GM12878 (cell line): ENCODE results near the gene GORASP1. TPM values are rescaled to one million over a fixed set of nuclear protein-coding genes. Genes with fewer than 3 reads are reported as not detected.

Experiments used
- BMI1 ChIP-seq: fragments of 450-650 bp; IDR thresholded peaks from 2 replicates; pipeline ENCODE4 v1.6.1; 2016; ENCODE audit warnings: mild to moderate bottlenecking, moderate library complexity, borderline replicate concordance
- CEBPB ChIP-seq, 2 experiments: fragments of 150-350 bp in 1 of 2; IDR thresholded peaks; 2 replicates each; pipeline ENCODE4 v1.6.1; 2012 to 2014; ENCODE audit warnings: low read depth in 2 of 2, low read length in 2 of 2, borderline replicate concordance in 1 of 2, inconsistent platforms in 1 of 2
- E2F4 ChIP-seq: IDR thresholded peaks from 2 replicates; pipeline ENCODE4 v1.6.1; 2012; ENCODE audit warnings: low read depth, low read length, improper control_type of control experiment
- HSF1 ChIP-seq: fragments of 150-350 bp; IDR thresholded peaks from 2 replicates; pipeline ENCODE4 v1.6.1; 2014; ENCODE audit warnings: mild to moderate bottlenecking, low read depth, low read length
- IRF3 ChIP-seq: fragments of 450-650 bp; IDR thresholded peaks from 2 replicates; pipeline ENCODE4 v1.6.1; 2014; ENCODE audit warnings: mild to moderate bottlenecking
- IRF4 ChIP-seq: IDR thresholded peaks from 2 replicates; pipeline ENCODE4 v1.6.1; 2011; ENCODE audit warnings: low read depth, low read length
- KDM1A ChIP-seq: fragments of 200-600 bp; sonication (generic); IDR thresholded peaks from 2 replicates; pipeline ENCODE4 v1.6.1; 2016; ENCODE audit warnings: borderline replicate concordance
- LARP7 ChIP-seq: fragments of 450-650 bp; IDR thresholded peaks from 2 replicates; pipeline ENCODE4 v1.6.1; 2017; ENCODE audit warnings: mild to moderate bottlenecking
- MEF2A ChIP-seq: IDR thresholded peaks from 2 replicates; pipeline ENCODE4 v1.6.1; 2011; ENCODE audit warnings: low read depth, mild to moderate bottlenecking, low read length, moderate library complexity; ENCODE audit not compliant: insufficient read depth
- MTA3 ChIP-seq: IDR thresholded peaks from 2 replicates; pipeline ENCODE4 v1.6.1; 2012; ENCODE audit warnings: low read length, inconsistent platforms, borderline replicate concordance
- MYB ChIP-seq: fragments of 150-350 bp; IDR thresholded peaks from 2 replicates; pipeline ENCODE4 v1.6.1; 2014; ENCODE audit warnings: mild to moderate bottlenecking, low read depth, low read length, borderline replicate concordance
- NKRF ChIP-seq: fragments of 450-650 bp; conservative IDR thresholded peaks from 2 replicates; pipeline ENCODE4 v1.6.1; 2017; ENCODE audit warnings: mild to moderate bottlenecking, moderate library complexity
- PML ChIP-seq: IDR thresholded peaks from 2 replicates; pipeline ENCODE4 v1.6.1; 2012; ENCODE audit warnings: low read length, inconsistent platforms
- PRDM15 ChIP-seq: fragments of 450-650 bp; formaldehyde crosslinking; IDR thresholded peaks from 2 replicates; pipeline ENCODE4 v1.4.0; 2020; ENCODE audit warnings: mild to moderate bottlenecking, moderate library complexity
- RBBP5 ChIP-seq: fragments of 200-600 bp; sonication (generic); conservative IDR thresholded peaks from 2 replicates; pipeline ENCODE4 v1.6.1; 2016
- SREBF2 ChIP-seq: IDR thresholded peaks from 2 replicates; pipeline ENCODE4 v1.6.1; 2012; ENCODE audit warnings: mild to moderate bottlenecking, low read length
- STAT3 ChIP-seq: IDR thresholded peaks from 2 replicates; pipeline ENCODE4 v1.6.1; 2011; ENCODE audit warnings: low read depth, low read length, improper control_type of control experiment
- TCF3 ChIP-seq: IDR thresholded peaks from 2 replicates; pipeline ENCODE4 v1.6.1; 2012; ENCODE audit warnings: low read depth, mild to moderate bottlenecking, low read length, borderline replicate concordance; ENCODE audit not compliant: insufficient read depth
- ZBED1 ChIP-seq: IDR thresholded peaks from 2 replicates; pipeline ENCODE4 v1.6.1; 2016; ENCODE audit warnings: borderline replicate concordance
- polyA plus RNA-seq, 11 experiments: library from polyadenylated mRNA; depleted of rRNA in 4 of 11; unstranded in 6 of 11; stranded (reverse) in 5 of 11; fragments of >200 nt; fragmentation: Nextera tagmentation in 4 of 11; fragmentation: Illumina TruSeq in 1 of 11; extraction: Ambion mirVana in 4 of 11; extraction: Trizol in 1 of 11; gene quantifications; 1 replicate in 1 of 11; 2 replicates in 10 of 11; pipeline versions ENCODE4 v1.2.1 to v1.2.3, GENCODE V29; 2011 to 2016; ENCODE audit warnings: inconsistent platforms in 2 of 11, missing spikeins in 2 of 11, low read depth in 1 of 11
- total RNA-seq, 4 experiments: library from RNA; depleted of rRNA in 3 of 4; stranded (reverse); fragments of >200 nt in 3 of 4; fragmentation: Illumina TruSeq in 1 of 4; extraction: Trizol in 1 of 4; gene quantifications; 2 replicates each; pipeline versions ENCODE4 v1.2.1 to v1.2.3, GENCODE V29; 2013 to 2021

GORASP1 gene
- total and polyA plus RNA-seq, 10 of the 15 experiments (the other 5 are each of a cell fraction or from before 2014, with no cell fraction given) = 3.6 to 32.7 (median 23.2) TPM

- TF ChIP-seq HSF1 (no peak), BMI1 (no peak), IRF3 (no peak), E2F4 (no peak), MYB (no peak), KDM1A (no peak), IRF4 (peak; percentile 57; the same call in 1 of the 2 replicates), LARP7 (no peak), MTA3 (peak; percentile 59; the same call in 1 of the 2 replicates), PRDM15 (no peak), SREBF2 (no peak), TCF3 (no peak), ZBED1 (0 out of 2 replicates have a peak, but pooled peaks have one; percentile 43), RBBP5 (no peak), MEF2A (peak; percentile 60; the same call in 1 of the 2 replicates), NKRF (no peak), CEBPB (IDR thresholded peaks at IDR 0.05; ENCODE audit: borderline replicate concordance in 1 of 2, low read depth in 2 of 2, low read length in 2 of 2) (no peak), STAT3 (no peak), PML (no peak)
These were observed 828 bp upstream of the GORASP1 start (continued) for GRCh38 chr3:39108200-39108710.
